GM12801 (cell line): ENCODE results near the gene SLFN11.

Experiments
- CTCF ChIP-seq: IDR thresholded peaks from one replicate; pipeline ENCODE4 v1.5.1; 2011; ENCODE audit warnings: control low read depth; ENCODE audit not compliant: insufficient read length; ENCODE audit errors: extremely low read depth

SLFN11 gene

DNA sequence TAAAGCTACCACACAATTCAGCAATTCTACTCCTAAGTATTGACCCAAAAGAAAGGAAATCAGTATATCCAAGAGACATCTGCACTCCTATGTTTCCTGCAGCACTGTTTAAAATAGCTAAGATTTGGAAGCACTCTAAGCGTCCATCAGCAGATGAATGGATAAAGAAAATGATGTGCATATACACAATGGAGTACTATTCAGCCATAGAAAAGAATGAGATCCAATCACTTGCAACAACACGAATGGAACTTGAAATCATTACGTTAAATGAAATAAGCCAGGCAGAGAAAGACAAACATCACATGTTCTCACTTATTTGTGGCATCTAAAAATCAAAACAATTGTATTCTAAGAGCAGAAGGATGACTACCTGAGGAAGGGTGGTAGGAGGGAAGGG, 1.5 kb downstream of the SLFN11 start:
- no peak for TF ChIP-seq CTCF

- TF ChIP-seq CTCF = no peak
Measured at GRCh38 chr17:35368081-35368830, 5.2 kb downstream of the SLFN11 start.

GRCh38 chr17:35361027-35361426, 12.4 kb downstream of the SLFN11 start:
- no peak for TF ChIP-seq CTCF

- TF ChIP-seq CTCF = no peak
Measured at GRCh38 chr17:35359398-35359797, 14.0 kb downstream of the SLFN11 start.

GRCh38 chr17:35352284-35352683, 21.1 kb downstream of the SLFN11 start:
- no peak for TF ChIP-seq CTCF

- TF ChIP-seq CTCF = no peak
Measured at GRCh38 chr17:35350493-35350892, 22.9 kb downstream of the SLFN11 start.

DNA sequence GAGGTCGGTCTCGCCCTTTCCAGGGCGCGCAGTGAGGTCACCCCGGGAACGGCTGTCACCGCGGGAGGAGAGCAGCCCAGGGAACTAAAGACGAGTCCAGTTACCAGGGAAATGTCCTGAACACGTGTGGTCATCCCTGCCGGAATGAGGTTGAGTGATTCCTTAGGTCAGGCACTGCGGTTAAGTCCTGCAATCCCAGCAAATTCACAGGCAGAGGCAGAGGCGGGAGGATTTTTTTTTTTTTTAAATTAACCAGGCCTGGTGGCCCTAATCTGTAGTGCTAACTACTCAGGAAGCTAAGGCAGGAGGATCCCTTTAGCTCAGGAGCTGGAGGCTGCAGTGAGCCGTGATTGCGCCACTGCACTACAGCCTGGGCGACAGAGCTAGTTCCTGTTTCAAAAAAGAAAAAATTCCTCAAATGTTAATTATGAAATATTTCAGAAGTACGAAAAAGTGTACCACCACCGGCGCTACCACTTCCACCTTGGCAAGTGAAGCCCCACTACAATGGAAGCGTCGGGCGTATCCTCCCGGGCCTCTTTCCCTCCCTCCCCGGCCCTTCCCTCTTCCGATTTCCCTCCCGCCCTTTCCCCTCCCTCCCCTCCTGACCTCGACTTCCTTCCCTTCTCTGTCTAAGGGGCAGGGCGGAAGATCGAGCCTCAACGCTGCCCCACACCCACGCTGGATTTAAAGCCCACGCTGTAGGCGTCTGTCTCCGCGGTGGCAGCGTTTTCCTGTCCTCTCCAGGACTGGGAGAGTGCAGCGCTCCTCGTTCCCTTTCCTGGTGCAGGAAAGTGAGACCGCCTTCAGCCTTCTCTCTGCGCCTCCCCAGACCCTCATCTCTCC, 27.3 kb downstream of the SLFN11 start:
- no peak for TF ChIP-seq CTCF
